GM12873 (cell line): ENCODE measurements around the gene OR10G3.

Source experiments
- CTCF ChIP-seq: IDR thresholded peaks from 2 replicates; pipeline ENCODE4 v1.5.1; 2012; ENCODE audit warnings: low read depth, mild to moderate bottlenecking, moderate library complexity, low read length, control low read depth; ENCODE audit not compliant: insufficient read depth; ENCODE audit errors: missing control alignments

OR10G3 gene

GRCh38 chr14:21533294-21533693, 46.6 kb downstream of the OR10G3 start:
- TF ChIP-seq CTCF = no peak

GRCh38 chr14:21529515-21529914, 50.4 kb downstream of the OR10G3 start:
- TF ChIP-seq CTCF = no peak

GRCh38 chr14:21528381-21529348, 51.2 kb downstream of the OR10G3 start:
- no peak for TF ChIP-seq CTCF

GRCh38 chr14:21527318-21527679, 52.6 kb downstream of the OR10G3 start:
- no peak for TF ChIP-seq CTCF

- no peak for TF ChIP-seq CTCF
Measured at GRCh38 chr14:21526672-21527317, 53.1 kb downstream of the OR10G3 start.

GRCh38 chr14:21525962-21526671, 53.8 kb downstream of the OR10G3 start, which contains the start of gene SALL2:
Gene SALL2, minus strand, starts transcription at chr14:21526346. Its CDS starts 219 bp downstream, at chr14:21526127.
- TF ChIP-seq CTCF = no peak

GRCh38 chr14:21525571-21525961, 54.3 kb downstream of the OR10G3 start:
- no peak for TF ChIP-seq CTCF
